Activated CD4-positive, alpha-beta memory T cell treated with anti-CD3 and anti-CD28 coated beads for 36 hours (primary cell): ENCODE results near the gene RFTN1. TPM values are rescaled to one million over a fixed set of nuclear protein-coding genes. Genes with fewer than 3 reads are reported as not detected.

Experiments
- CTCF ChIA-PET: fragments of 350-600 bp; sonication (Branson Sonifier 250); formaldehyde crosslinking; loops from one replicate; lab custom pipeline; 2021; ENCODE audit warnings: antibody characterized with exemption, inconsistent platforms; lab: Charles Lee
- POLR2A ChIA-PET: fragments of 350-600 bp; sonication (Branson Sonifier 250); formaldehyde crosslinking; loops from one replicate; lab custom pipeline; 2021; ENCODE audit warnings: antibody characterized with exemption; lab: Charles Lee
- DNase-seq: peaks from one replicate; pipeline ENCODE4 v3.0.0-alpha.2; 2020
- H3K27ac Mint-ChIP-seq: one replicate; pipeline ENCODE4 v1.8.0; 2021; ENCODE audit warnings: mixed read lengths
- H3K27me3 Mint-ChIP-seq: one replicate; pipeline ENCODE4 v1.8.0; 2021; ENCODE audit warnings: mixed read lengths
- H3K36me3 Mint-ChIP-seq: one replicate; pipeline ENCODE4 v1.8.0; 2021; ENCODE audit warnings: mixed read lengths
- H3K4me1 Mint-ChIP-seq: one replicate; pipeline ENCODE4 v1.8.0; 2021; ENCODE audit warnings: low read depth, mixed read lengths
- H3K4me3 Mint-ChIP-seq: one replicate; pipeline ENCODE4 v1.8.0; 2021; ENCODE audit warnings: mild to moderate bottlenecking, mixed read lengths
- H3K9me3 Mint-ChIP-seq: one replicate; pipeline ENCODE4 v1.8.0; 2021; ENCODE audit warnings: mixed read lengths
- intact Hi-C: fragments of 100-400 bp; cut with micrococcal nuclease; formaldehyde crosslinking; loops from one replicate; pipeline ENCODE4 v1.15.1; 2023
- total RNA-seq, 2 experiments: library from RNA; stranded (reverse); gene quantifications; one replicate each; pipeline ENCODE4 v1.2.3, GENCODE V29; 2021

The RFTN1 gene
- total RNA-seq, 2 experiments from 2014 or later, result 104 to 106 TPM

DNA sequence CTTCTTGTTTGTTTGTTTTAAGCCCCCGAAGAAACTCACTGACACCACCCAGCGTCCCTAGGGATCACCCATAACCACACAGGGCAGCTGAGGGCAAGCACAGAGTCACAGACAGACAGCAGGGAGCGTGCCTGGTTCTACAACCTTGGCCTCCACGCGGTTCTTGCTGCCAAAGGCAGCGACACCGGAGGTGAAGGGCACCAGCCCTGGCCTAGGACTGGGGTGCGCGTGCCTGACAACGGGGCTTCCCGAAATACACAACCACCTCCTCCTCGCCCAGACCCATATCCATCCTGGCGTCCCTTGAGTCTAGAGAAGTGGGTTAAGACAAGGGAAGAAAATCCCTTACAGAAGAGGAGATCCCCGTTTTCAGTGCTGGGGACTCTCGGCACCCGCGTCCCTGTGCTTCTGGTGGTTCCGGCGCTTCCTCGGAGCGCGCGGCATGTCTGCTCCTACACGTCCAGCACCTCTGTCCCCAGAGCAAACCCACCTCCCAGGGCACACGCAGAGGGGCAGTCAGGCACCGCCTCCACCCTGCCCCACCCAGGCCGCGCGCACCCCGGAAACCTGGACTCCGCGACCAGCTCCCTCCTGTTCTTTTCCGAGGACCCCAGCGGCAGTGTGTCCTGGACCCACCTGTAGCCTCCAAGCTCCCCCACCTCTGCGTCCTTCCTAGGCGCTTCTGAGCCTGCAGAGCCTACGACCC is 911 bp downstream of the RFTN1 start:
- intact Hi-C loops, result loop anchor here (1.0 to 5.0 kb wide), 11 partner anchors 9 to 1230 kb away; partner anchors contain the start of genes OXNAD1 and TBC1D5
- CTCF ChIA-PET, result interaction anchor here (0.7 to 5.4 kb wide), 11 partner anchors 9 to 244 kb away, joined by 3 to 23 read pairs (median 3); no protein-coding TSS in a partner anchor
- H3K27ac Mint-ChIP-seq, result peak overlapping the region; percentile 96
- H3K36me3 Mint-ChIP-seq, result peaks cover 21% of the 10 kb centered on the region
- peaks cover 73% of the 10 kb centered on the region for H3K4me1 Mint-ChIP-seq
- POLR2A ChIA-PET, result interaction anchor here (0.9 to 2.4 kb wide), 15 partner anchors 9 to 248 kb away, joined by 3 to 34 read pairs (median 5); partner anchors contain the start of genes DPH3 and OXNAD1
- H3K27me3 Mint-ChIP-seq, result no peaks in the 10 kb centered on the region
- H3K4me3 Mint-ChIP-seq, result peak overlapping the region; percentile 94
- H3K9me3 Mint-ChIP-seq, result no peaks in the 10 kb centered on the region
- DNase-seq, result peak; percentile 67

DNA sequence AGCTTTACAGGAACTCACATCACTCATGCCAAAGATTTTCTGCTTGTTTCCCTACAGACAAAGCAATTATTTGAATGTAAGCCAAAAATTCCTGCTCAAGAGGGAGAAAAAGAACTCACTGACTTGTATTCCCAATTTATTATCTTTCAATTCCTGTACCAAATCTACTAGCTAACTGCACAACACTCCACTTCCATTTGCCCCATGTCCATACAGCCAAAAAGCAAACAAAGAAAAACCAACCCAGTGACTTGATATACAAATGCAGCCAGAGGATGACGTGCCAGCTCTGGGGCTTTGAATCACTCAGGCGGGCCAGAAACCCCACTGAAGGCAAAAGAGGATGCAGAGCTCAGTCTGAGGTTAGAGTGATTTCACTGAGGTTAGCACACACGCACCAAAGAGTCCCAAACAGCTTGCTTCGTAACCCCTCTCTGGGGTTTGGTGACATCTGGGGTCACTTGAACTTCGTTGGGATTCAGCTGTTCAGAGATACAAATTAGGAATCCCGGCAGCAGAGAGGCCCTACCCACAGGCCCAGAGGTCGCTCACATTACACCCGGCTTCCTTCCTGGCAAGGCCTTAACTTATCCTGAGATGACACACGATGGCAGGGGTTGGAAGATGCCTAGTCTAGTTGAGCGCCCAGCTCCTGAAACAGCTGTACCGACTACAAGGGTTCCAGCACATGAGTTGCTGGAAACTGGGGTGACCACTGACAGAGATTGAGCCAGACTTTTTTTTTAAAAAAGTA is 1.6 kb downstream of the RFTN1 start:
- intact Hi-C loops, result loop anchor here (1.0 to 5.0 kb wide), 11 partner anchors 9 to 1230 kb away; partner anchors contain the start of genes OXNAD1 and TBC1D5
- H3K36me3 Mint-ChIP-seq, result peaks cover 23% of the 10 kb centered on the region
- CTCF ChIA-PET, result interaction anchor here (0.7 to 5.4 kb wide), 12 partner anchors 9 to 244 kb away, joined by 3 to 23 read pairs (median 3); no protein-coding TSS in a partner anchor
- H3K27me3 Mint-ChIP-seq, result no peaks in the 10 kb centered on the region
- peak overlapping the region; percentile 94 for H3K4me3 Mint-ChIP-seq
- H3K27ac Mint-ChIP-seq, result peak overlapping the region; percentile 96
- POLR2A ChIA-PET, result interaction anchor here (0.6 to 2.4 kb wide), 19 partner anchors 10 to 248 kb away, joined by 3 to 34 read pairs (median 4); partner anchors contain the start of genes DPH3 and OXNAD1
- H3K4me1 Mint-ChIP-seq, result peaks cover 74% of the 10 kb centered on the region
- peak; percentile 92 for DNase-seq
- H3K9me3 Mint-ChIP-seq, result no peaks in the 10 kb centered on the region

DNA sequence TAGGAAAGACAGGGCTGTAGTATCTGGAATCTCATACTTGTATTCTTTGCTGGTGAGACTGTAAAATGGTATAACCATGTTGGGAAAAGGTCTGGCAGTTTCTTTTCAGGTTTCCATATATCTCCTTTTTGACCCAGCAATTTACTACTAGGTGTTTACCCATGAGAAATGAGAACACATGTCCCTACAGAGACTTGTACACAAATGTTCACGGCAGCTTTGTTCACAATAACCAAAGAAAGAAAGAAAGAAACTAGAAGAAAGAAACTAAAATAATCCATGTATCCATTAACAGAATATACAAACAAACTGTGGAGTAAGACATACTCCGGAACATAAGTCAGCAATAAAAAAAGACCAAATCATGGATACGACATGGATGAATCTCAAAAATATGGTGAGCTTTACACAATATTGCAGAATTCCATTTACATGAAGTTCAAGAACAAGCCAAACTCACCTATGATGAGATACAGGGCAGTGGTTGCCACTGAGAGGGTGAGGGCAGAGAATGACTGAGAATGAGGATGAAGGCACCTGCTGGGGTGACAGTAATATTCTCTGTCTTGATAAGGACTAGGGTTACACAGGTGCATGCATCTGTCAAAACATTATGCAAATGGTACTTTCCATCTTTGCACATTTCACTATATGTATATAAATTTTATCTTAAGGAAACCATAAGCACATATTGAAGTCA is 2.7 kb downstream of the RFTN1 start:
- peaks cover 25% of the 10 kb centered on the region for H3K36me3 Mint-ChIP-seq
- ChIA-PET POLR2A (interaction anchor here (1.0 to 2.4 kb wide), 5 partner anchors 10 to 186 kb away, joined by 3 to 34 read pairs (median 5); no protein-coding TSS in a partner anchor), CTCF (interaction anchor here (1.2 to 5.4 kb wide), 5 partner anchors 10 to 243 kb away, joined by 3 to 23 read pairs (median 4); no protein-coding TSS in a partner anchor)
- peak overlapping the region; percentile 94 for H3K4me3 Mint-ChIP-seq
- DNase-seq, result peak; percentile 49
- H3K27me3 Mint-ChIP-seq, result no peaks in the 10 kb centered on the region
- peak overlapping the region; percentile 96 for H3K27ac Mint-ChIP-seq
- H3K4me1 Mint-ChIP-seq, result peaks cover 65% of the 10 kb centered on the region
- intact Hi-C loops, result loop anchor here (5.0 kb wide), 2 partner anchors 377 to 1232 kb away; partner anchors contain the start of gene TBC1D5
- H3K9me3 Mint-ChIP-seq, result no peaks in the 10 kb centered on the region

DNA sequence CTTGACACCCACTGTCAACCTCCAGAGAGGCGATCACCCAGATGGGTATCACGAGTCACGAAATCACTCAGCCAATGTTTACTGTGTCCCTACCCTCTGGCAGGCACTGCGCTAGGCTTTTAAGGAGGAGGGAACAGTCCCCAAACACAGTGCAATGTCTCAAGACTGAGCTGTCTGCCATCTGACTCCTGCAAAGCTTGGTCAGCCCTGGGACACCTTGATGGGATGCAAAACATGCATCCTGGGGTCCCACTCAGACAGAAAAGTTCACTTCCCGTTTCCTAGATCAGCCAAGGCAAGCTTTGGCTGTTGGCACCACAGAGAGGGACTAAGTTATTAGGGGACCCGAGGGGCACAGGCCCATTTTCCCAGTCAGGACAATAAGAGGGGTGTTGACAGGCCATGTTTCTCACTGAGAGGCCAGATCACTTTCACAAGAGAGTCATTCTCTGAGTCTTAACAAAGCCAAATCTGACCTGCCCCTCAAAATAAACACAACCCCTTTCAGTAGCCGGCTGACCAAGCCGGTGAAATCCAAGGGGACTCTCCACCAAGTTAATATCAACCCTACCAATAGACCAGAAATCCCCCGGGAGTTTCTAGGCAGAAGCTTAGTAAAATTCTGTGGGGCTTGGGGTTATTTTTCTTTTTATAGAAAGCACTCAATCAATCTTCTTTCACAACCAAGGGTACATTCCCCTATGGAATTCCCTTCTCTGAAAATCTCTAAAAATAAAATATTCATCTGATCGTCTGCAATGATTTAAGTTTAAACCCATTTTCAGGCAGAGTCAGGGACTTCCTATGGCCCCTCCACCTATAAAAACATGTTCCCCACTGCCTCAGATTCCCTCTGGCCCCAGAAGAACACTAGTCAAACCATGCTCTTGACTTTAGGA is 3.5 kb downstream of the RFTN1 start:
- H3K4me3 Mint-ChIP-seq, result peak overlapping the region; percentile 94
- CTCF ChIA-PET, result interaction anchor here (1.3 to 5.4 kb wide), 2 partner anchors 220 to 242 kb away, joined by 3 to 23 read pairs; no protein-coding TSS in a partner anchor

DNA sequence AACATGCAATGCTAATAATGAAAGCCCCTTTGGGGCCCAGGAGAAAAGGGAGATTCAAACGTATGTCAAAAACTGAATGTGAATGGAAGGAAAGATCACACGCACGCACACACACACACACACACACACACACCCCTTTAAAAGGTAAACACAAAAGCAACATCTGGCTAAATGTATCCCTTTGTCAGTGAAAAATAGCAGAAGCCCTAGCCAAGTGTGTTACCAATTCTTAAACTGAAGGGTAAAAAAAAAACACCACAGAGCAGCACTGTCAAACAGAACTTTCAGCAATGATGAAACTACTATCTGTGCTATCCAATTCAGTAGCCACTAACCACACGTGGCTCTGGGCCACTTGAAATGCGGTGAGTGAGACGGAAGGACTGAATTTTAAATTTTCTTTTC is 4.9 kb downstream of the RFTN1 start:
- ChIA-PET POLR2A (no interaction called here), CTCF (interaction anchor here (0.6 to 2.5 kb wide), 2 partner anchors 12 to 197 kb away, joined by 3 to 8 read pairs; no protein-coding TSS in a partner anchor)
- Mint-ChIP-seq H3K4me3 (peak overlapping the region; percentile 50), H3K27ac (peak overlapping the region; percentile 43), H3K27me3 (no peaks in the 10 kb centered on the region), H3K36me3 (peaks cover 30% of the 10 kb centered on the region), H3K4me1 (peaks cover 64% of the 10 kb centered on the region), H3K9me3 (no peaks in the 10 kb centered on the region)
- intact Hi-C loops, result loop anchor here (2.0 kb wide), 1 partner anchor 130 kb away; no protein-coding TSS in a partner anchor
- peak; percentile 69 for DNase-seq

More for the DNA sequence above, 3.5 kb downstream of the RFTN1 start:
- intact Hi-C loops, result loop anchor here (2.0 to 5.0 kb wide), 3 partner anchors 131 to 1232 kb away; partner anchors contain the start of gene TBC1D5
- Mint-ChIP-seq H3K36me3 (peaks cover 31% of the 10 kb centered on the region), H3K27ac (peak overlapping the region; percentile 96), H3K9me3 (no peaks in the 10 kb centered on the region), H3K4me1 (peaks cover 61% of the 10 kb centered on the region), H3K27me3 (no peaks in the 10 kb centered on the region)
- peak; percentile 58 for DNase-seq
- POLR2A ChIA-PET, result interaction anchor here (1.2 kb wide), 1 partner anchor 11 kb away, joined by 3 read pairs; no protein-coding TSS in a partner anchor

DNA sequence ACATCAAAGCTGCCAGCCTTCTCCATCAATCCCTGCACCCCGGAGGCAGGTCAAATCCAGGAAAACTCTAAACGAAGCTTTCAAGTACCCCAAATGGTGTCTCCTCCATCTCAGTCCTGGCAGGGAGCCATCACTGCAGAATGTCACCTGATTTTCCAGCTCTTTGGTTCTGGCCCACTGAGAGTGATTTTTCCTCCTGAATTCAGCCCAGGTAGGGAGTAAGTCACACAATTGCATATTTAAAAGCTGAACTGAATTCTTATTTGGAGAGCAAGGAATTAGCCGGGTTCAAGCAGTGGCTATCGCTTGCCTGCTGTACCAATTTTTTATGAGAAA is 5.3 kb downstream of the RFTN1 start:
- peaks cover 67% of the 10 kb centered on the region for H3K4me1 Mint-ChIP-seq
- H3K9me3 Mint-ChIP-seq, result no peaks in the 10 kb centered on the region
- H3K27ac Mint-ChIP-seq, result peak overlapping the region; percentile 43
- CTCF ChIA-PET, result interaction anchor here (0.8 to 2.5 kb wide), 2 partner anchors 11 to 26 kb away, joined by 3 to 8 read pairs; no protein-coding TSS in a partner anchor
- POLR2A ChIA-PET, result no interaction called here
- intact Hi-C loops, result loop anchor here (2.0 kb wide), 1 partner anchor 129 kb away; no protein-coding TSS in a partner anchor
- peaks cover 30% of the 10 kb centered on the region for H3K36me3 Mint-ChIP-seq
- DNase-seq, result no peak
- H3K27me3 Mint-ChIP-seq, result no peaks in the 10 kb centered on the region
- H3K4me3 Mint-ChIP-seq, result peak overlapping the region; percentile 50

DNA sequence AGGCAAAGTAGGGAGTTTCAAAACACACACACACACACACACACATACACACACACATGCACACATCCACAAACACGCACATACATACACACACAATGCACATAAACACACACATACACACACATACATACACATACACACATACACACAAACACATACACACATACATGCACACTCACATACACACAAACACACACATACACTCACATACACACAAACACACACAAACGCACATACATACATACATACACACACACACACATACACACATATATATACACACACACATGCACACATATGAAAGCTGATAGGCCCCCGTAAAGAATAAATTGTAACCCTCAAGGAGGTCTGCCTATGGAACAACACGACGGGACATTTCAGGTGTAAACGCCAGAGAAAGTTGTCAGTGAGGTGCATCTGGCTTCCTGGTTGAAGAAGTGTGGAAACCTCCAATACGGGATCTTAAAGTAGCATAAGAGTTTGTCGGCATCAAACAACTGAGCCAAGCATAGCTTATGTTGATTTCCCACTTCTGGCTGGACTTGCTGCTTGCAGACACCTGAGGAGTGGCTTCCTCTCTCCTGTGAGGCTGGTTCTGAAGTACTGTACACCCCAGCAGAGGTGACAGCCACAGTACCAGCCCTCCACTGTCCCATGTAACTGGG is 5.8 kb downstream of the RFTN1 start:
- intact Hi-C loops, result loop anchor here (2.0 kb wide), 1 partner anchor 129 kb away; no protein-coding TSS in a partner anchor
- H3K4me1 Mint-ChIP-seq, result peaks cover 71% of the 10 kb centered on the region
- ChIA-PET CTCF (interaction anchor here (0.8 to 2.5 kb wide), 2 partner anchors 11 to 25 kb away, joined by 3 to 8 read pairs; no protein-coding TSS in a partner anchor), POLR2A (no interaction called here)
- DNase-seq, result no peak
- no peaks in the 10 kb centered on the region for H3K27me3 Mint-ChIP-seq
- H3K4me3 Mint-ChIP-seq, result no peak overlapping the region
- no peaks in the 10 kb centered on the region for H3K9me3 Mint-ChIP-seq
- peaks cover 25% of the 10 kb centered on the region for H3K36me3 Mint-ChIP-seq
- H3K27ac Mint-ChIP-seq, result no peak overlapping the region

DNA sequence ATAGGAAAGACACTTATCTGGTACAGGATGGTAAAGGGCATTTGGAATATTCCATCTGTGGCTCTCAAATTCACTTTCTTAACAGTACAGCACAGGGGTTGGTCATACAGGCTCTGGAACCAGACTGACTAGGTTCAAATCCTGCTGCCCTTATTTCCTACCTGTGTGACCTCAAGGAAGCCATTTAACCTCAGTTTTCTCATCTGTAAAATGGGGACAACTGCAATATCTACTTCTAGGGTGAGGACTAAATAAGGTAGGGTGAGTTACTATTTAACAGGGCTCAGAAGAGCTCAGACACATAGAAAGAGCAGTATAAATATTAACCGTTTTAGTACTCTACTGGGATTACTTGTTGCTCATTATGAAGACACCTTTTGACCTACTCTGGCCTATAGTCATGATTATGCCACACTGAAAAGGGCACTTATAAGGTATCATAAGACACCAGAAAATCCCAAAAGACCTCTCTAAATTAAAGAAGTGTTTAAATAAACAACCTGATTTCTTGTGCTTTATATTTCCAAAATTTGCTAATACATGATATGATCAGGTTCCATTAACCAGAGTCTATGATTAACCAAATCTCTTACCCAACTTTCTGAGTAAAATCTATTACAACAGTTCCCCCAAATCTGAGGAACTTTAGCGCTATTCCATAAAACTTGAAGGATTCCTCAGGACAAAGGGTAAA is 6.5 kb downstream of the RFTN1 start:
- intact Hi-C loops, result no loop called here
- no peaks in the 10 kb centered on the region for H3K27me3 Mint-ChIP-seq
- POLR2A ChIA-PET, result no interaction called here
- peaks cover 25% of the 10 kb centered on the region for H3K36me3 Mint-ChIP-seq
- CTCF ChIA-PET, result interaction anchor here (2.5 kb wide), 1 partner anchor 10 kb away, joined by 8 read pairs; no protein-coding TSS in a partner anchor
- no peak overlapping the region for H3K27ac Mint-ChIP-seq
- H3K9me3 Mint-ChIP-seq, result no peaks in the 10 kb centered on the region
- DNase-seq, result no peak
- peaks cover 74% of the 10 kb centered on the region for H3K4me1 Mint-ChIP-seq
- H3K4me3 Mint-ChIP-seq, result no peak overlapping the region

DNA sequence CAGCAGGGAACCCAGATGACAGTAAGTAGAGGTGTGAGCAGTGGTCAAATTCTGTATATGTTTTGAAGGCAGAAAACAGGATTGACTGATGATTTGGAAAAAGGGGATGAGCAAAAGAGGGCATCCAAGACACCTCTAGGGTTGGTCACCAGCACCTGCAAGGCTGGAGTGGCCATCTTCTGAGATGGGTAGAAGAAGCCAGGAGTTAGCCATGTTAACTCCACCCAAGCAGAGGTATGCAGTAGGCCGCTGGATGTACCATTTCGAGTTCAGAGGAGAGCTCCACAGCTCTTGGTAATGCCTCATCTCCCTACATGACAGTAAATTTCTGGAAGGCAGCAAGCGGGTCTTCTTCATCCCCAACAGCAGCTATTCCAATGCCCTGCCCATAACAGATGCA is 7.0 kb downstream of the RFTN1 start:
- ChIA-PET POLR2A (no interaction called here), CTCF (no interaction called here)
- no peak for DNase-seq
- peaks cover 70% of the 10 kb centered on the region for H3K4me1 Mint-ChIP-seq
- no peaks in the 10 kb centered on the region for H3K27me3 Mint-ChIP-seq
- H3K9me3 Mint-ChIP-seq, result no peaks in the 10 kb centered on the region
- no peak overlapping the region for H3K27ac Mint-ChIP-seq
- H3K4me3 Mint-ChIP-seq, result no peak overlapping the region
- peaks cover 24% of the 10 kb centered on the region for H3K36me3 Mint-ChIP-seq
- intact Hi-C loops, result no loop called here
